ENCODE data around the gene MND1.

DNA sequence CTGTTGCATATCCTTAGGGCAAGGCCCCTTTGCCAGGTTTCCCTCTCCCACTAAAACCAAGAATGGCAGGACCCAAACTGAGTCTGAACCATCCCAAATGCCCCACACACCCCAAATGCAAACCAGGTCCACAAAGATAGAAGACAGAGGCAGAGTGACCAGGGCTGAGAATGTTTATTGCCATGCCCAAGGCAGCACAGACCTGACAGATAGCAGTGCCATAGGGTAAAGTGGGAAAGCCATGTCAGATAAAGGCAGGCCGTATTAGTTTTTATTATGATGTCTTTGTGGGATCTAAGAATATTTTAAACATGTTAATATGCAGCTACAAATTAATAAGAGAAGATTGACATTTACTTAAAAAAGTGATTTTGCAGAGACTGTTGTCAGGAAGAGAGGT lies 29.6 kb upstream of the MND1 start:
- TF ChIP-seq, protein P1, sequence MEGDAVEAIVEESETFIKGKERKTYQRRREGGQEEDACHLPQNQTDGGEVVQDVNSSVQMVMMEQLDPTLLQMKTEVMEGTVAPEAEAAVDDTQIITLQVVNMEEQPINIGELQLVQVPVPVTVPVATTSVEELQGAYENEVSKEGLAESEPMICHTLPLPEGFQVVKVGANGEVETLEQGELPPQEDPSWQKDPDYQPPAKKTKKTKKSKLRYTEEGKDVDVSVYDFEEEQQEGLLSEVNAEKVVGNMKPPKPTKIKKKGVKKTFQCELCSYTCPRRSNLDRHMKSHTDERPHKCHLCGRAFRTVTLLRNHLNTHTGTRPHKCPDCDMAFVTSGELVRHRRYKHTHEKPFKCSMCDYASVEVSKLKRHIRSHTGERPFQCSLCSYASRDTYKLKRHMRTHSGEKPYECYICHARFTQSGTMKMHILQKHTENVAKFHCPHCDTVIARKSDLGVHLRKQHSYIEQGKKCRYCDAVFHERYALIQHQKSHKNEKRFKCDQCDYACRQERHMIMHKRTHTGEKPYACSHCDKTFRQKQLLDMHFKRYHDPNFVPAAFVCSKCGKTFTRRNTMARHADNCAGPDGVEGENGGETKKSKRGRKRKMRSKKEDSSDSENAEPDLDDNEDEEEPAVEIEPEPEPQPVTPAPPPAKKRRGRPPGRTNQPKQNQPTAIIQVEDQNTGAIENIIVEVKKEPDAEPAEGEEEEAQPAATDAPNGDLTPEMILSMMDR (conservative IDR thresholded peaks at IDR 0.05; ENCODE audit: low read length), result no peak
- no peak for TF ChIP-seq EZH2phosphoT487 (IDR thresholded peaks at IDR 0.05; ENCODE audit: borderline replicate concordance)
